PC-3 (cell line): ENCODE measurements around the gene FZD4. TPM values are rescaled to one million over a fixed set of nuclear protein-coding genes. Genes with fewer than 3 reads are reported as not detected.

Source experiments
- ATAC-seq: fragments of 200-7000 bp; cut with Tn5 transposase; 2 replicates; pipeline ENCODE4 v1.9.1; 2020; ENCODE audit warnings: mild to moderate bottlenecking, moderate library complexity
- BruUV-seq: library from RNA; stranded (reverse); fragments of 400-500 nt; replicated peaks from 2 replicates; lab custom pipeline; 2021; lab: Mats Ljungman, UMichigan
- CTCF ChIA-PET: fragments of 300-600 bp; sonication (Branson Sonifier 250); formaldehyde crosslinking; loops from one replicate; lab custom pipeline; 2022; ENCODE audit warnings: antibody characterized with exemption; lab: Charles Lee
- POLR2A ChIA-PET: fragments of 300-600 bp; sonication (Branson Sonifier 250); formaldehyde crosslinking; loops from one replicate; lab custom pipeline; 2022; ENCODE audit warnings: antibody characterized with exemption; ENCODE audit not compliant: unreplicated experiment; lab: Charles Lee
- DNase-seq: peaks from one replicate; pipeline ENCODE4 v3.0.0-alpha.2; 2015
- H2AFZ ChIP-seq: fragments of 300-600 bp; sonication (generic); 2 replicates; pipeline ENCODE4 v1.6.0; 2016; ENCODE audit warnings: antibody characterized with exemption, low read length
- H3F3A ChIP-seq: fragments of 300-600 bp; sonication (generic); one replicate; pipeline ENCODE4 v1.6.0; 2017; ENCODE audit warnings: antibody characterized with exemption, low read length, control low read depth, mild to moderate bottlenecking; ENCODE audit not compliant: unreplicated experiment
- H3K27ac ChIP-seq: fragments of 300-600 bp; sonication (generic); 2 replicates; pipeline ENCODE4 v1.5.1; 2016; ENCODE audit warnings: mild to moderate bottlenecking, low read length
- H3K27me3 ChIP-seq: fragments of 300-600 bp; sonication (generic); 2 replicates; pipeline ENCODE4 v1.6.1; 2016; ENCODE audit warnings: low read length, mixed read lengths
- H3K36me3 ChIP-seq: fragments of 300-600 bp; sonication (generic); 2 replicates; pipeline ENCODE4 v1.6.1; 2016; ENCODE audit warnings: low read depth, mixed run types, low read length, mixed read lengths
- H3K4me1 ChIP-seq: fragments of 300-600 bp; sonication (generic); 2 replicates; pipeline ENCODE4 v1.5.1; 2016; ENCODE audit warnings: low read length; ENCODE audit not compliant: insufficient read depth
- H3K4me2 ChIP-seq: fragments of 300-600 bp; sonication (generic); 2 replicates; pipeline ENCODE4 v1.6.0; 2016; ENCODE audit warnings: low read length
- H3K4me3 ChIP-seq: fragments of 300-600 bp; sonication (generic); 2 replicates; pipeline ENCODE4 v1.5.1; 2016; ENCODE audit warnings: mild to moderate bottlenecking, low read length, mixed read lengths
- H3K79me2 ChIP-seq: fragments of 300-600 bp; sonication (generic); 2 replicates; pipeline ENCODE4 v1.6.1; 2017; ENCODE audit warnings: low read length, mixed read lengths
- H3K9ac ChIP-seq: fragments of 300-600 bp; sonication (generic); 2 replicates; pipeline ENCODE4 v1.6.0; 2016; ENCODE audit warnings: mild to moderate bottlenecking, low read length
- H3K9me2 ChIP-seq: fragments of 300-600 bp; sonication (generic); replicated peaks from 2 replicates; pipeline ENCODE4 v1.6.1; 2016; ENCODE audit warnings: mixed run types, low read length, mixed read lengths
- H3K9me3 ChIP-seq: fragments of 300-600 bp; sonication (generic); 2 replicates; pipeline ENCODE4 v1.6.1; 2016; ENCODE audit warnings: low read length, mixed read lengths
- H4K20me1 ChIP-seq: fragments of 300-600 bp; sonication (generic); 2 replicates; pipeline ENCODE4 v1.6.1; 2016; ENCODE audit warnings: low read length, mixed read lengths
- CTCF ChIP-seq: fragments of 300-600 bp; sonication (generic); conservative IDR thresholded peaks from 2 replicates; pipeline ENCODE4 v1.5.1; 2017; ENCODE audit warnings: antibody characterized with exemption, low read depth, mild to moderate bottlenecking, low read length
- EZH2 ChIP-seq: fragments of 300-600 bp; sonication (generic); IDR thresholded peaks from one replicate; pipeline ENCODE4 v1.6.1; 2017; ENCODE audit warnings: antibody characterized with exemption, mild to moderate bottlenecking, low read length; ENCODE audit not compliant: unreplicated experiment
- EZH2phosphoT487 ChIP-seq: fragments of 300-600 bp; sonication (generic); IDR thresholded peaks from 2 replicates; pipeline ENCODE4 v1.6.1; 2018; ENCODE audit warnings: mild to moderate bottlenecking, antibody characterized with exemption, low read length, borderline replicate concordance
- intact Hi-C: fragments of 100-400 bp; cut with micrococcal nuclease; formaldehyde crosslinking; loops from 2 replicates; pipeline ENCODE4 v1.9.0; 2023
- total RNA-seq: library from RNA; depleted of rRNA; stranded (reverse); fragments of >200 nt; gene quantifications from 2 replicates; pipeline ENCODE4 v1.2.3, GENCODE V29; 2014

The FZD4 gene
- total RNA-seq, 1 experiment from 2014 or later = 17.7 TPM

GRCh38 chr11:86983021-86983488 is 27.9 kb upstream of the FZD4 start:
- no TSS peak for BruUV-seq
- H3K4me3 ChIP-seq = no peak overlapping the region
- no peak overlapping the region for H3K9ac ChIP-seq
- H3K27ac ChIP-seq = no peak overlapping the region
- H2AFZ ChIP-seq = no peak overlapping the region
- no peak for ATAC-seq
- H3K79me2 ChIP-seq = no peaks in the 10 kb centered on the region
- DNase-seq = peak; percentile 48
- no peak overlapping the region for H3K4me2 ChIP-seq
- H3K27me3 ChIP-seq = no peaks in the 10 kb centered on the region
- no peaks in the 10 kb centered on the region for H3K36me3 ChIP-seq
- intact Hi-C loops = no loop called here
- ChIA-PET CTCF (interaction anchor here (0.6 to 0.7 kb wide), 2 partner anchors 11 to 1086 kb away, joined by 3 read pairs; no protein-coding TSS in a partner anchor), POLR2A (no interaction called here)
- no peak for TF ChIP-seq CTCF
- TF ChIP-seq EZH2 = no peak
- TF ChIP-seq EZH2phosphoT487 = no peak
- no peaks in the 10 kb centered on the region for H4K20me1 ChIP-seq
- H3K4me1 ChIP-seq = peaks cover 4% of the 10 kb centered on the region; the same call in 1 of the 2 replicates
- no peaks in the 10 kb centered on the region for H3K9me3 ChIP-seq
- H3K9me2 ChIP-seq = no peaks in the 10 kb centered on the region
- no peaks in the 10 kb centered on the region for H3F3A ChIP-seq

DNA sequence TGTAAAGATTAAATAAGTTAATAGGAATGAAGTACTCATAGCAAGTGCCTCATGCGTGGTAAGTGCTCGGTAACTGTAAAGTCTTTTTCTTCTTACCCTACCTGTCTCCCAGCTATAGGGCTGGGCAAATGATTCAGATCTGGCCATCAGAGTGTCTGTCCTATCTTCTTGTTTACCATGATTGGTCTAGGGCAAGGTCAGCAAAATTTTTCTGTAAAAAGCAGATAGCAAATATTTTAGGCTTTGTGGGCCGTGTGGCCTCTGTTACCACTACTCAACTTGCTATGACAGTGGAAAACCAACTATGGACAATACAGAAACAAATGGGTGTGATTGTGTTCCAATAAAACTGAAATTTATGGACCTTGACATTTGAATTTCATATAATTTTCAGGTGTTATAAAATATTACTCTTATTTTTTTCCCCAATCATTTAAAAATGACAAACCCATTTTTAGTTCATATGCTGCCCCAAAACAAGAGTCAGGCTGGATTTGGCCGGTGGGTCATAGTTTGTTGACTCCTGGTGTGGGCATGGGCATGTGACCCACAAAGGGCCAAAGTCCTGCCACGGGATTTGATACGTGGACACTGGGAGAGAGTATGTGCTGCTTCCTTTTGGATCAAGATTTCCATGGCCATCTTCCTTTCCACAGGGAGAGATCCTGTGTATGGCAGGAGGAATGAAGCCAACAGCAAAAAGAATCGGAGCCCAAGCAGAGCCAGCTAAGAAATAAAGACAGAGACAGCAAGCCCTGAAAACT is 26.8 kb upstream of the FZD4 start:
- ATAC-seq (no peak), DNase-seq (no peak)
- Histone ChIP-seq H3K36me3 (no peaks in the 10 kb centered on the region), H3K9me3 (no peaks in the 10 kb centered on the region), H3K9ac (no peak overlapping the region), H3K79me2 (no peaks in the 10 kb centered on the region), H3F3A (no peaks in the 10 kb centered on the region), H3K27me3 (no peaks in the 10 kb centered on the region), H4K20me1 (no peaks in the 10 kb centered on the region), H3K9me2 (no peaks in the 10 kb centered on the region), H3K27ac (no peak overlapping the region), H3K4me1 (peaks cover 4% of the 10 kb centered on the region; the same call in 1 of the 2 replicates), H3K4me3 (no peak overlapping the region), H2AFZ (no peak overlapping the region), H3K4me2 (no peak overlapping the region)
- no TSS peak for BruUV-seq
- intact Hi-C loops = no loop called here
- TF ChIP-seq EZH2 (no peak), CTCF (no peak), EZH2phosphoT487 (no peak)
- CTCF ChIA-PET = no interaction called here
- POLR2A ChIA-PET = no interaction called here
